ENCODE measurements around the gene HINT3. TPM values are rescaled to one million over a fixed set of nuclear protein-coding genes. Genes with fewer than 3 reads are reported as not detected.

HINT3 gene
- polyA plus RNA-seq, 4 donors = 11.1 to 32.2 (median 14.2) TPM

DNA sequence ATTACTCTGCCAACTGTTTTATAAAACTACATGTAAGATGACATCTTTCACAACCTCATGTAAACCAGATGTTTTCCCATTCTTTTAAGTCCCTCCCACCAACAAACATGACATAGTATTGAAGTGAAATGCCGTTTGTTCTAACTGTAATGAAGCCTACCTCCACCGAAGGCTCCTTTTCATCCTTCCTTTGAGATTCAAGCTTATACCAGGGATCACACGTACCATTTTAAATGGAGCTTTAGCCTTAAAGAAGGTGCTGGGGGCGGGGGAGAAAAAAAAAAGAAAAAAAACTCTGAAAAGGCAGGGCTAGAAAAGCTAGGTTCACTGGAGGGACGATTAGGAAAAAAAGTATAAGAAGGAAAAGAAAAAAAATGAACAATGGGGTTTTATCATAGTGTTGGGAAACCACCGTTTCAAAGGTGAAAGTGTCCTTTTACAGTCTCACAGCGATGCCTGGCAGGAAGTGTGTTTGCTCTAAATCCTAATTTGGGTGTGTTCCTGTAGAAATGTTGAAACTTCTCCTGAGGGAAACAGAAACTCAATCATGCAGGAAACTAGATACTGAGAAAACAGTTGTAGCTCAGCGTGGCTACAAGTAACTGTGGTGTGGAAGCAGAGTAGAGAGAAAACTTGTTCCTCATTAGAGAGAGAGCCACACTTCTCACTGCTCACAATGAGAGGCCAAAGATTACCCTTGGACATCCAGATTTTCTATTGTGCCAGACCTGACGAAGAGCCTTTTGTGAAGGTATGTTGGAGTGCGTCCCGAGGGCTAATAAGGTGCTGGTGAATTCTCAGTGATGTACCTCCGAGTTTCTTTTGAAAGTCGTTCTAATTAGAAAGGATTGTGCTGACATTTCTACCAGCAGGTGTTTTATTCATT lies 37.6 kb upstream of the HINT3 start:
- Histone ChIP-seq H3K4me3 (ENCODE audit: low read depth in 1 of 3, low read length in 3 of 3) (peak overlapping the region; percentile 25 to 52 (median 46)), H3K4me1 (ENCODE audit: control insufficient read depth in 3 of 3, insufficient read depth in 2 of 3, low read depth in 1 of 3, low read length in 2 of 3) (peaks cover 4 to 36% (median 5%) of the 10 kb centered on the region in 3 donors)
- no peak for FAIRE-seq

DNA sequence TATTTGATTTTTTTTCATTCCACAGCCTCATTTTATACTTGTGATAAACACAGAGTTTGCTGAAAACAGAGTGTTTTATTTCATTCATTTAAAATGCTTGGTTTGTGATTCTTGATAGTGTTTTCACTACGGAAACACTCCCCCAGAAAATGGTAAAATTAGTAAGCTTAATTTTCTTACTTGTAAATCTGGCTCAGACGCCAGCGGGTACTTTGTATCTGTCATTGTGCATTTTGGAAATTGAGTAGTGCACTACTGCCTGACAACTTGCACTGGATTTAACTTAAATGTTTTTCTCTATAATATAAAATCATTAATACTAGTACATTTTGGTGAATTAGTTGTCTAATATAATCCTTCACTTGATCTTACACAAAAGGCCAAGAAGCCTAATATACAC lies 37.0 kb upstream of the HINT3 start:
- WGBS, 3 donors = 6 to 47% (median 30%) methylated on average over 3 of the region's 3 CpGs
- peak overlapping the region; percentile 4 to 52 (median 46) for H3K4me3 ChIP-seq (ENCODE audit: low read depth in 1 of 3, low read length in 3 of 3)
- DNase-seq (no peak), FAIRE-seq (no peak)
- H3K27me3 ChIP-seq (ENCODE audit: control insufficient read depth in 3 of 3, insufficient read depth in 3 of 3, low read length in 3 of 3) = no peaks in the 10 kb centered on the region
- H3K4me1 ChIP-seq (ENCODE audit: control insufficient read depth in 3 of 3, insufficient read depth in 2 of 3, low read depth in 1 of 3, low read length in 2 of 3) = peaks cover 4 to 30% (median 5%) of the 10 kb centered on the region in 3 donors
- no peaks in the 10 kb centered on the region for H3K9me3 ChIP-seq (ENCODE audit: control insufficient read depth in 2 of 2, insufficient read depth in 1 of 2, low read depth in 1 of 2, low read length in 1 of 2)
- peak overlapping the region; percentile 89 to 98 (median 93) for H3K27ac ChIP-seq (ENCODE audit: low read depth in 1 of 3, low read length in 2 of 3)
- H3K36me3 ChIP-seq (ENCODE audit: control insufficient read depth in 3 of 3, insufficient read depth in 2 of 3, low read depth in 1 of 3, low read length in 3 of 3) = peaks cover 14 to 33% (median 16%) of the 10 kb centered on the region in 3 donors

More for the DNA sequence above, 37.6 kb upstream of the HINT3 start:
- Histone ChIP-seq H3K9me3 (ENCODE audit: control insufficient read depth in 2 of 2, insufficient read depth in 1 of 2, low read depth in 1 of 2, low read length in 1 of 2) (no peaks in the 10 kb centered on the region), H3K27ac (ENCODE audit: low read depth in 1 of 3, low read length in 2 of 3) (peak overlapping the region; percentile 89 to 98 (median 93)), H3K27me3 (ENCODE audit: control insufficient read depth in 3 of 3, insufficient read depth in 3 of 3, low read length in 3 of 3) (no peaks in the 10 kb centered on the region), H3K36me3 (ENCODE audit: control insufficient read depth in 3 of 3, insufficient read depth in 2 of 3, low read depth in 1 of 3, low read length in 3 of 3) (peaks cover 9 to 31% (median 14%) of the 10 kb centered on the region in 3 donors)
- 1 to 18% (median 7%) methylated on average over 13 of the region's 13 CpGs for WGBS, 3 donors
- peak; percentile 88 to 92 for DNase-seq

DNA sequence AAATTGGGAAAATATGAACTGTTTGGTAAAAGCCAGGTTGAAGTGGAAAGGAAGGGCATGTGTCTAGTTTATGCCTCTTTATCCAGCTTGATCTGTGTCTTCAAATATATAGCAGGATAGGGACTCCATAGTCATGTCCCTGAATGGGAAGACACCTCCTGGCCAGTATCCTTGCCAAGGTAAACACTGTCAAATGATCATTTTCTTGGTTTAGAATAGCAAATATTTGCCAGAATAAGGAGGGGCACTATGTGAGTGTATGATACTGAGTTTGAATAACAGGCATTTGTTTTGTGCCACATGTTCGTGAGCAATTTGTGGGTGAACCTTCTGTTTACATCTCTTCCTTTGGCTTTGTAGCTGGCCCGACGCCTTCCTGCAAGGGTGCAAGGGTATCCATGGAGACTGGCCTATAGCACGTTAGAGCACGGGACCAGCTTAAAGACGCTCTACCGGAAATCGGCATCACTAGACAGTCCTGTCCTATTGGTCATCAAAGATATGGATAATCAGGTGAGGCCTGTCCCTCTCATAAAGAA lies 34.2 kb upstream of the HINT3 start:
- DNase-seq (no peak), FAIRE-seq (no peak)
- WGBS, 3 donors = 56 to 81% (median 70%) methylated on average over 8 of the region's 8 CpGs
- Histone ChIP-seq H3K36me3 (ENCODE audit: control insufficient read depth in 3 of 3, insufficient read depth in 2 of 3, low read depth in 1 of 3, low read length in 3 of 3) (peaks cover 11 to 29% (median 15%) of the 10 kb centered on the region in 3 donors), H3K27ac (ENCODE audit: low read depth in 1 of 3, low read length in 2 of 3) (no peak overlapping the region), H3K4me3 (ENCODE audit: low read depth in 1 of 3, low read length in 3 of 3) (no peak overlapping the region), H3K27me3 (ENCODE audit: control insufficient read depth in 3 of 3, insufficient read depth in 3 of 3, low read length in 3 of 3) (no peaks in the 10 kb centered on the region), H3K9me3 (ENCODE audit: control insufficient read depth in 2 of 2, insufficient read depth in 1 of 2, low read depth in 1 of 2, low read length in 1 of 2) (no peaks in the 10 kb centered on the region), H3K4me1 (ENCODE audit: control insufficient read depth in 3 of 3, insufficient read depth in 2 of 3, low read depth in 1 of 3, low read length in 2 of 3) (peaks cover 4 to 22% (median 9%) of the 10 kb centered on the region in 3 donors)

DNA sequence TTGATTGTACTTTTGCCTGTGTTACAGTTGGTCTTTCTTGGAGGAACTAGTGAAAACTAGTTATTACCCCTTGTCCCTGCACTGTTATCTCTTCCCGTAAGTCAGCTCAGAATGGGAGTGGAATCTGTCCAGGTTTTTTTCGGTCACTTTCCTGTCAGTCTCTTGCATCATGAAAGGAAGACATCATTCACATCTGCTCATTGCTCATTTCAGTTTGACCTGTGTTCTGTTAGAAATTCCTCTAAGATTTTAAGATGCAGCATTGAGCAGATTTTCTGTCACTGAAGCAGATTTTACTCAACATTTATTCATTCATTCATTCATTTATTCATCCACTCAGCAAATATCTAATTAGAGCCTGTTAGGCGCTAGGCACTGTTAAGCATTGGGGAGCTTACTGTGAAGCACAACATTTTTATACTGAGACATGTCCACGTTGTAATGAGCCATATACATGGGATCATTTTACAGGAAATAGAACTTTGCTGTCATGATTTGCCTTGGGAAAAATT lies 33.1 kb upstream of the HINT3 start:
- Histone ChIP-seq H3K9me3 (ENCODE audit: control insufficient read depth in 2 of 2, insufficient read depth in 1 of 2, low read depth in 1 of 2, low read length in 1 of 2) (no peaks in the 10 kb centered on the region), H3K4me1 (ENCODE audit: control insufficient read depth in 3 of 3, insufficient read depth in 2 of 3, low read depth in 1 of 3, low read length in 2 of 3) (peaks cover 4 to 17% (median 9%) of the 10 kb centered on the region in 3 donors), H3K4me3 (ENCODE audit: low read depth in 1 of 3, low read length in 3 of 3) (no peak overlapping the region), H3K36me3 (ENCODE audit: control insufficient read depth in 3 of 3, insufficient read depth in 2 of 3, low read depth in 1 of 3, low read length in 3 of 3) (peaks cover 16 to 31% (median 19%) of the 10 kb centered on the region in 3 donors), H3K27me3 (ENCODE audit: control insufficient read depth in 3 of 3, insufficient read depth in 3 of 3, low read length in 3 of 3) (no peaks in the 10 kb centered on the region), H3K27ac (ENCODE audit: low read depth in 1 of 3, low read length in 2 of 3) (no peak overlapping the region)
- no peak for FAIRE-seq
- no peak for DNase-seq
- WGBS, 3 donors = 28 to 57% (median 38%) methylated on average over 4 of the region's 4 CpGs

DNA sequence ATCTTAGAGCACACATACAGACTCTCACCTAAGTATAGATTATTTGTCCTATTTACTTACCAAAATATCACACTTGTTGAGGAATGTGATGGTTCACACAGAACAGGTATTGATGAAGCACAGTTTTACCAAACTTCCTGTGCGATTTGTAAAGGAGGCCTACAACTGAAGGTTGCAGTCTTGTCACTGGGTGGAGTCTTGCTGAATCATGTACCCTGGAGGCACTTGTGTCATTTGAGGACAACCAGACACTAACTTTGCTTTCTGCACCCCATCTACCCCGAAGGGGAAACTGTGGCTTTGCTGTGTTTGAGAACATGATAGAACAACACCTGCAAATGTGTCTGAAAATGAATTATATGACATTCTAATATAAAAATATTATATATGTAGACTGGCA lies 32.4 kb upstream of the HINT3 start:
- Histone ChIP-seq H3K9me3 (ENCODE audit: control insufficient read depth in 2 of 2, insufficient read depth in 1 of 2, low read depth in 1 of 2, low read length in 1 of 2) (no peaks in the 10 kb centered on the region), H3K4me1 (ENCODE audit: control insufficient read depth in 3 of 3, insufficient read depth in 2 of 3, low read depth in 1 of 3, low read length in 2 of 3) (peaks cover 4 to 14% (median 9%) of the 10 kb centered on the region in 3 donors)
- no peak for DNase-seq

DNA sequence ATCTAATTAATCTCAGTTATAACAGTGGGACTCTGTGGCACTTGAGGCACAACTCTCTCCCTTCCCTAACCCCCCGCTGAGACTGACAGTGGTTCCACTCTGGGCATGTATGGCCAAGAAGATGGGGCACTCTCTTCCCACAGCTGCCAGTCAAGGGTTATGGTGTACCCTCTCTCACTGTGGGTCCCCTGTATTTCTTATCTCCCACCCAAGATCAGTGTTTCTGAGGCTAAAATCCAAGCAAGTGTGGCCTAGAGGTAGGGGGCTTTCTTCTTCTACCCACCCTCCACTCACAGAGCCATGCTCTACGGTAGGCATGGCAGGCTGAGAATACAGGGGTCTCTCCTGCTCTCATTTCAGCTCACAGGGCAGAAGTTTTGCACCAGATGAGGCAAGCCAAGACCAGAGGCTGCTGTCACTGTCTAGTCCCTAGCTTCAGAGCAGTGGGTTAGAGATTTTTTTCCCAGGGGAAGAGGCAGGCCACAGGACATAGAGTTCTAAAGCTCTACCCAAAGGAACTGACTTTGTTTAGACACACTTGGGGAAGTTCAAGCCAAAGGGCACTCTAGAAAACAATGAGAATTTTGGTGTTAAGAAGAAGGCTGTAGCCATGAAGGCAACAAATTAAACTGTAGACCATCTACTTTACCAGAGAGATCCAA lies 31.7 kb upstream of the HINT3 start:
- Histone ChIP-seq H3K4me1 (ENCODE audit: control insufficient read depth in 3 of 3, insufficient read depth in 2 of 3, low read depth in 1 of 3, low read length in 2 of 3) (peaks cover 4 to 14% (median 9%) of the 10 kb centered on the region in 3 donors), H3K9me3 (ENCODE audit: control insufficient read depth in 2 of 2, insufficient read depth in 1 of 2, low read depth in 1 of 2, low read length in 1 of 2) (no peaks in the 10 kb centered on the region), H3K27me3 (ENCODE audit: control insufficient read depth in 3 of 3, insufficient read depth in 3 of 3, low read length in 3 of 3) (no peaks in the 10 kb centered on the region), H3K36me3 (ENCODE audit: control insufficient read depth in 3 of 3, insufficient read depth in 2 of 3, low read depth in 1 of 3, low read length in 3 of 3) (peaks cover 19 to 34% (median 22%) of the 10 kb centered on the region in 3 donors), H3K4me3 (ENCODE audit: low read depth in 1 of 3, low read length in 3 of 3) (no peak overlapping the region), H3K27ac (ENCODE audit: low read depth in 1 of 3, low read length in 2 of 3) (peak overlapping the region in 1 of 3 donors; percentile 66)
- WGBS, 3 donors = 91 to 100% (median 96%) methylated on average over 2 of the region's 2 CpGs
- no peak for DNase-seq
- no peak for FAIRE-seq

More for the DNA sequence above, 32.4 kb upstream of the HINT3 start:
- no peaks in the 10 kb centered on the region for H3K27me3 ChIP-seq (ENCODE audit: control insufficient read depth in 3 of 3, insufficient read depth in 3 of 3, low read length in 3 of 3)
- 33 to 43% (median 33%) methylated on average over 2 of the region's 2 CpGs for WGBS, 3 donors
- no peak overlapping the region for H3K4me3 ChIP-seq (ENCODE audit: low read depth in 1 of 3, low read length in 3 of 3)
- H3K27ac ChIP-seq (ENCODE audit: low read depth in 1 of 3, low read length in 2 of 3) = no peak overlapping the region
- peaks cover 19 to 34% (median 22%) of the 10 kb centered on the region in 3 donors for H3K36me3 ChIP-seq (ENCODE audit: control insufficient read depth in 3 of 3, insufficient read depth in 2 of 3, low read depth in 1 of 3, low read length in 3 of 3)
- FAIRE-seq = no peak

DNA sequence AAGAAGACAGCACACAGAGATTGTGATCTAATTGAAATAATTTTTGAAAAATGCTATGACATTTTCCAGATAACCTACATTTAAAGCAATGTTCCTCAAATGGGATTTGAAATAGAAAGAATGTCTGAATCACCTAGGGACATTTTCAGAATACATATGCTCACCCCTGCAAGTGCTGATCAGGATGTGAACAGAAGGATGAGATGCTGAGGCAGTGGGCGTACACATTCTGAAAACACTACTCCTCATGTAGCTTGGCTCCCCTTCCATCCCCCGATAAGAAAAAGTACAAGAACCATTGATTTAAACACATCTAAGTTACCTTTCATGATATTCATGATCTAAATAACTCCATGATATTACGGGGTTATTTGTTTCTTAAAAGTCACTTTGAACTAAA lies 29.9 kb upstream of the HINT3 start:
- WGBS, 3 donors = 91 to 94% (median 92%) methylated on average over 3 of the region's 3 CpGs

DNA sequence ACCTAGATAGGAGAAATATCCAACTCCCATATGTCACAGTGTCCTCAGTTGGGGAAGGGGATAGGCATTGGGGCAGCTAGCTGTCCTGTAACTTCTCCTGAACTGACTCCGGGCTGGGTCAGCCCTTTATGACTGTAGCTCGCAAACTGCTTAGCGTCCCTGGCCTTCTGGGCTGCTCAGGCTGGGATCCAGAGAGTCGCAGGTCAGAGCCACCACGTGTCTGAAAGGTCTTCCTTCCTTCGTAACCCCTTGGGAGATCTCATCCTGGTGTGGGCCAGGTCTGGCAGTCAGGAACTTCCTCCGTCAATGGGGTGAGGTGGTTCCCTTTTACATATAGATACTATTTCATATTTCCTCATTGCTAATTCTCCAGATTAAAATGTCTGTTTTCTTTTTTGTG lies 28.8 kb upstream of the HINT3 start:
- Histone ChIP-seq H3K27me3 (ENCODE audit: control insufficient read depth in 3 of 3, insufficient read depth in 3 of 3, low read length in 3 of 3) (no peaks in the 10 kb centered on the region), H3K4me3 (ENCODE audit: low read depth in 1 of 3, low read length in 3 of 3) (no peak overlapping the region), H3K9me3 (ENCODE audit: control insufficient read depth in 2 of 2, insufficient read depth in 1 of 2, low read depth in 1 of 2, low read length in 1 of 2) (no peaks in the 10 kb centered on the region), H3K27ac (ENCODE audit: low read depth in 1 of 3, low read length in 2 of 3) (peak overlapping the region in 1 of 3 donors; percentile 49), H3K36me3 (ENCODE audit: control insufficient read depth in 3 of 3, insufficient read depth in 2 of 3, low read depth in 1 of 3, low read length in 3 of 3) (peaks cover 20 to 25% (median 21%) of the 10 kb centered on the region in 3 donors), H3K4me1 (ENCODE audit: control insufficient read depth in 3 of 3, insufficient read depth in 2 of 3, low read depth in 1 of 3, low read length in 2 of 3) (peaks cover 4% of the 10 kb centered on the region in 3 donors)
- no peak for DNase-seq
- FAIRE-seq = no peak
- WGBS, 3 donors = 74 to 85% (median 76%) methylated on average over 7 of the region's 7 CpGs

More for the DNA sequence above, 29.9 kb upstream of the HINT3 start:
- no peaks in the 10 kb centered on the region for H3K9me3 ChIP-seq (ENCODE audit: control insufficient read depth in 2 of 2, insufficient read depth in 1 of 2, low read depth in 1 of 2, low read length in 1 of 2)
- FAIRE-seq = no peak
- H3K27ac ChIP-seq (ENCODE audit: low read depth in 1 of 3, low read length in 2 of 3) = no peak overlapping the region
- H3K4me3 ChIP-seq (ENCODE audit: low read depth in 1 of 3, low read length in 3 of 3) = no peak overlapping the region
- no peaks in the 10 kb centered on the region for H3K27me3 ChIP-seq (ENCODE audit: control insufficient read depth in 3 of 3, insufficient read depth in 3 of 3, low read length in 3 of 3)
- H3K36me3 ChIP-seq (ENCODE audit: control insufficient read depth in 3 of 3, insufficient read depth in 2 of 3, low read depth in 1 of 3, low read length in 3 of 3) = peaks cover 21 to 28% (median 24%) of the 10 kb centered on the region in 3 donors
- peaks cover 4 to 14% (median 9%) of the 10 kb centered on the region in 3 donors for H3K4me1 ChIP-seq (ENCODE audit: control insufficient read depth in 3 of 3, insufficient read depth in 2 of 3, low read depth in 1 of 3, low read length in 2 of 3)
- DNase-seq = no peak

Measured in small intestine (tissue), 7 donors.